NOMO-1 treated with DMSO at 0.1 percent for 48 hours (cell line): ENCODE results near the gene GNLY.
"Not testable (repeated sequence)": the region's sequence is repeated elsewhere in the genome, so short reads cannot be mapped to it uniquely, and the experiment has no call there.

Experiments used
- DNase-seq: peaks from one replicate; lab custom pipeline; 2025; ENCODE audit not compliant: unreplicated experiment; lab: John Stamatoyannopoulos, UW

GNLY gene

GRCh38 chr2:85663594-85664565 lies 30.3 kb upstream of the GNLY start:
- no peak for DNase-seq

- DNase-seq, result no peak
Observed at GRCh38 chr2:85665264-85665937, 28.8 kb upstream of the GNLY start.

- no peak for DNase-seq
Observed at GRCh38 chr2:85666016-85666415, 28.1 kb upstream of the GNLY start.

GRCh38 chr2:85666435-85667316 lies 27.5 kb upstream of the GNLY start:
- DNase-seq, result peak; percentile 61

- DNase-seq, result no peak
Observed at GRCh38 chr2:85667561-85668008, 26.6 kb upstream of the GNLY start.

GRCh38 chr2:85668009-85668856 lies 25.9 kb upstream of the GNLY start, which contains the start of gene SFTPB:
TSS of gene SFTPB (minus strand) at chr2:85668199. CDS start at chr2:85668183, 16 bp downstream.
- DNase-seq, result no peak

- DNase-seq, result no peak
Observed at GRCh38 chr2:85668857-85669142, 25.4 kb upstream of the GNLY start.

GRCh38 chr2:85669549-85669948 lies 24.6 kb upstream of the GNLY start:
- DNase-seq, result peak; percentile 25

GRCh38 chr2:85670416-85670815 lies 23.7 kb upstream of the GNLY start:
- DNase-seq, result not testable (repeated sequence)

- peak; percentile 82 for DNase-seq
Observed at GRCh38 chr2:85672456-85672855, 21.7 kb upstream of the GNLY start.

GRCh38 chr2:85673716-85674375 lies 20.3 kb upstream of the GNLY start:
- DNase-seq, result no peak

- peak; percentile 19 for DNase-seq
Observed at GRCh38 chr2:85674417-85674816, 19.7 kb upstream of the GNLY start.

- no peak for DNase-seq
Observed at GRCh38 chr2:85675427-85675826, 18.7 kb upstream of the GNLY start.

GRCh38 chr2:85675866-85676548 lies 18.2 kb upstream of the GNLY start:
- no peak for DNase-seq

- DNase-seq, result no peak
Observed at GRCh38 chr2:85678377-85678776, 15.8 kb upstream of the GNLY start.

GRCh38 chr2:85678794-85679672 lies 15.1 kb upstream of the GNLY start:
- DNase-seq, result peak; percentile 44

GRCh38 chr2:85680707-85681371 lies 13.3 kb upstream of the GNLY start:
- DNase-seq, result no peak

- no peak for DNase-seq
Observed at GRCh38 chr2:85681372-85681763, 12.8 kb upstream of the GNLY start.
